ENCODE measurements around the gene ABCD1. TPM values are rescaled to one million over a fixed set of nuclear protein-coding genes. Genes with fewer than 3 reads are reported as not detected.
A peak's percentile ranks its signal among the peaks of the same experiment; 100 is the strongest.
"Not testable (repeated sequence)": the region's sequence is repeated elsewhere in the genome, so short reads cannot be mapped to it uniquely, and the experiment has no call there.

Gene ABCD1
- total RNA-seq, result 10 to 100 TPM in 3 of 4 donors, 1 to 10 TPM in 1; 2.9 to 24.9 (median 13.1) TPM

DNA sequence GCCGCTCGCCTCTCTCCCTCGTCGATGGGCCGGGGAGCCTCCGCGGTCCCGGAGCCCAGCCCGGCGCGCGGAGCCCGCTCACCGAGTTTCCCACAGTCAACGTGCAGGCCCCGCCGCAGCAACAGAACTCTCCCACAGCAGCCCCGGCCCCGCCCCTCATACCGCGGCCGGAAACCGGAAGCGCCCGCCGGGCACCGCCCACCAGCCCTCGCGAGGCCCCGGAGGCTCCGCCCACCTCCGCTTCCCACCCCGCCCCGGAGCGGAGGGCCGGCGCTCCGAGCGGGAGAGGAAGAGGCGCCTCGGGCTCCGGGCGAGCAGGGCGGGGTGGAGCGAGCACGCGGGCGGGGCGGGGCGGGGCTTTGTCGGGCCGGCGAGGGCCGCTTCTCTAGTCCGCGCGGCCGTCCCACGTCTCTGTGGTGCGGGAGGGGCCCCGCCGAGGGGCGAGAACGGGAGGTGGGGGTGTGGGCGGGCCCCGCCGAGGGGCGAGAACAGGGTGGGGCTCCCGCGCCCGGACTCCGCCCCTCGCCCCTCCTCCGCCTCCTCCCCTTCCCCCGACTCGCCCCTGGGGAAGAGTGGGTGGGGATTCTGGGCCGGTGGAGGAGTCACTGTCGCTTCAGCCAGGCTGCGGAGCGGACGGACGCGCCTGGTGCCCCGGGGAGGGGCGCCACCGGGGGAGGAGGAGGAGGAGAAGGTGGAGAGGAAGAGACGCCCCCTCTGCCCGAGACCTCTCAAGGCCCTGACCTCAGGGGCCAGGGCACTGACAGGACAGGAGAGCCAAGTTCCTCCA is at the start of gene ABCD1, which contains the start of gene BCAP31:
Gene ABCD1, plus strand, starts transcription at position 605 of the 787 bp plus-strand sequence. CDS start 411 bp downstream, outside the sequence.
Gene BCAP31, minus strand, starts transcription at position 136 of the 787 bp plus-strand sequence. CDS start 1,143 bp downstream, outside the sequence.
- peak within 1 kb of the TSS; percentile 43 to 49 for H3K4me3 ChIP-seq
- TF ChIP-seq POLR2A (IDR thresholded peaks at IDR 0.05) (peak; percentile 62 to 73), CTCF (IDR thresholded peaks at IDR 0.05) (no peak)
- H3K27ac ChIP-seq, result peak within 1 kb of the TSS; percentile 81 to 91
- H3K27me3 ChIP-seq, result no peaks in the 10 kb centered on the region
- intact Hi-C loops (cut with DNase I; ENCODE audit: low total_unique reads), result no loop called here
- H3K4me1 ChIP-seq, result peaks cover 0 to 4% of the 10 kb centered on the region in 2 donors
- peak; percentile 88 for DNase-seq
- no peaks in the 10 kb centered on the region for H3K9me3 ChIP-seq
- H3K36me3 ChIP-seq, result no peaks in the 10 kb centered on the region

DNA sequence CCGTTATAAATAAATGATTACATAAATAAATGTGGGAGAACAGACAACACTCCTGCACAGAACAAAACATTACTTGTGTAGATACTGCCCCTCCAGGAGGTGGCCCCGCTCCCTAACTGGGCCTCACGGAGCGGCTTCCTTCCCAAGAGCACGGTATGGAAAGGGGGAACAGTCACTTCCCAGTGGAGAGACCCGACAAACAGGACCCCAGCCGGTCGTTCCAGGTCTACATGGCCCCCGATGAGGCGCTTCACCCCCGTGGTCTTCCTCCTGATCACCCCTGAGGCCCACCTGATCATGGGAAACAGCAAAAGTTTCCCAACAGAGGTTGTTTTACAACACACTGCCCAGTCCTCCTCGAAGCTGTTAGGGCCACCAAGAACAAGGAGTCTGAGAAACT is 43.5 kb upstream of the ABCD1 start:
- no peaks in the 10 kb centered on the region for H3K9me3 ChIP-seq
- no peak for TF ChIP-seq CTCF (IDR thresholded peaks at IDR 0.05)
- no peak for TF ChIP-seq POLR2A (IDR thresholded peaks at IDR 0.05)
- no peaks in the 10 kb centered on the region for H3K36me3 ChIP-seq
- intact Hi-C loops (cut with DNase I; ENCODE audit: low total_unique reads), result no loop called here
- no peak overlapping the region for H3K4me3 ChIP-seq
- DNase-seq, result peak in 1 of 2 donors; percentile 7
- H3K4me1 ChIP-seq, result no peaks in the 10 kb centered on the region
- no peaks in the 10 kb centered on the region for H3K27me3 ChIP-seq
- H3K27ac ChIP-seq, result no peak overlapping the region

DNA sequence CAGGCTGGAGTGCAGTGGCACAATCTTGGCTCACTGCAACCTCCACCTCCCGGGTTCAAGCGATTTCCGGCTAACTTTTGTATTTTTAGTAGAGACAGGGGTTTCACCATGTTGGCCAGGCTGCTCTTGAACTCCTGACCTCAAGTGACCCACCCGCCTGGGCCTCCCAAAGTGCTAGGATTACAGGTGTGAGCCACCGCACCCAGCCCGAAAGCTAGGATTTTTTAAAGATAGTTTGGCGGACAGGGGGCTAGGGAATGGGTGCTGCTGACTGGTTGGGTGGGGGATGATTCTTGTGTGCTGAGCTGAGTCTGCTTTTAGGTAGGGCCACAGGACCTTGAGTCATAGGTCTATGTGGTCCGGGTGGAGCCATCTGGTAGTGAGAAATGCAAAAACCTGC is 41.2 kb upstream of the ABCD1 start:
- peak in 1 of 2 donors; percentile 3 for DNase-seq
- H3K4me3 ChIP-seq; H3K36me3 ChIP-seq; H3K27me3 ChIP-seq; H3K4me1 ChIP-seq; intact Hi-C loops (cut with DNase I; ENCODE audit: low total_unique reads); H3K27ac ChIP-seq; H3K9me3 ChIP-seq: not testable (repeated sequence)

GRCh38 chrX:153684467-153685155 is 40.0 kb upstream of the ABCD1 start:
- no peak overlapping the region for H3K4me3 ChIP-seq
- peak in 1 of 2 donors; percentile 10 for DNase-seq
- no peak overlapping the region for H3K27ac ChIP-seq
- intact Hi-C loops (cut with DNase I; ENCODE audit: low total_unique reads), result no loop called here
- H3K4me1 ChIP-seq, result no peaks in the 10 kb centered on the region
- H3K27me3 ChIP-seq, result no peaks in the 10 kb centered on the region
- H3K36me3 ChIP-seq, result no peaks in the 10 kb centered on the region
- TF ChIP-seq CTCF (IDR thresholded peaks at IDR 0.05) (no peak), POLR2A (IDR thresholded peaks at IDR 0.05) (no peak)
- no peaks in the 10 kb centered on the region for H3K9me3 ChIP-seq

DNA sequence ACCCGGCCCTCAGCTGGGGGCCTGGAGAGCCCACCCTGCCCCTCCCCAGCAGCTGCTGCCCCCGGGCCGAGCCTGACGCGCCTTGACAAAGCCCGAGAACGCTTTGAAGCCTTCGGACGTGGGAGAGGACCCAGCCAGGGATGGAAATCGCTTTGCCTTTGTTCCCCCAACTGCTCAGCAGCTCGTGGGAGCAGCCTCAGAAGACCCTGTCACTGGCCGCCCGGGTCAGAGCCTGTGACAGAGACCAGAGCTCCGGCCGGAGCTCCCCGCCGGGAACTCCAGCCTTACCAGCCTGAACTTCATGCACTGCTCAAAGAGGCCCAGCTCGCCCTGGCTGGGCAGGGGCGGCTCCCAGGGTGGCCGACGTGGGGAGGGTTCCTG is 39.5 kb upstream of the ABCD1 start:
- H3K27ac ChIP-seq, result no peak overlapping the region
- DNase-seq, result peak in 1 of 2 donors; percentile 14
- H3K36me3 ChIP-seq, result no peaks in the 10 kb centered on the region
- intact Hi-C loops (cut with DNase I; ENCODE audit: low total_unique reads), result no loop called here
- H3K4me3 ChIP-seq, result no peak overlapping the region
- no peaks in the 10 kb centered on the region for H3K4me1 ChIP-seq
- no peaks in the 10 kb centered on the region for H3K9me3 ChIP-seq
- TF ChIP-seq CTCF (IDR thresholded peaks at IDR 0.05) (no peak), POLR2A (IDR thresholded peaks at IDR 0.05) (no peak)
- H3K27me3 ChIP-seq, result no peaks in the 10 kb centered on the region

Measured in uterus (tissue), 4 donors.